ENCODE results near the gene PNCK. TPM values are rescaled to one million over a fixed set of nuclear protein-coding genes. Genes with fewer than 3 reads are reported as not detected.
"Not testable (repeated sequence)": the region's sequence is repeated elsewhere in the genome, so short reads cannot be mapped to it uniquely, and the experiment has no call there.

PNCK gene
- total and polyA plus RNA-seq, 5 donors from 2014 or later = 0.54 TPM; not detected in 4

GRCh38 chrX:153687121-153688039, 13.8 kb upstream of the PNCK start, which contains the start of gene SLC6A8:
Gene SLC6A8 (plus strand): TSS chrX:153687926. CDS start chrX:153688575, 649 bp downstream.
- H3K27ac Mint-ChIP-seq = no peak within 1 kb of the TSS
- H3K36me3 Mint-ChIP-seq = no peaks in the 10 kb centered on the region
- no peak within 1 kb of the TSS for H3K27ac ChIP-seq (ENCODE audit: insufficient read depth, low read length, poor library complexity, severe bottlenecking)
- peak within 1 kb of the TSS in 3 of 4 donors; percentile 79 to 84 (median 83) for H3K4me3 Mint-ChIP-seq
- no peaks in the 10 kb centered on the region for H3K27me3 ChIP-seq (ENCODE audit: control insufficient read depth, insufficient read depth, low read length)
- H3K4me1 ChIP-seq (ENCODE audit: control insufficient read depth, insufficient read depth, low read length, poor library complexity, severe bottlenecking) = peaks cover 4% of the 10 kb centered on the region
- peaks cover 0 to 3% (median 0%) of the 10 kb centered on the region in 7 donors for H3K9me3 Mint-ChIP-seq
- no peaks in the 10 kb centered on the region for H3K36me3 ChIP-seq (ENCODE audit: control insufficient read depth, insufficient read depth, low read length)
- peaks cover 13% of the 10 kb centered on the region for H3K27me3 Mint-ChIP-seq
- H3K4me3 ChIP-seq (ENCODE audit: low read depth, low read length) = no peak within 1 kb of the TSS
- ATAC-seq (ENCODE audit: low read depth in 2 of 2) (peak; percentile 11 to 33), DNase-seq (peak; percentile 5 to 30 (median 29))
- peaks cover 0 to 2% (median 0%) of the 10 kb centered on the region in 4 donors for H3K4me1 Mint-ChIP-seq
- no peaks in the 10 kb centered on the region for H3K9me3 ChIP-seq (ENCODE audit: control insufficient read depth in 2 of 2, low read length in 2 of 2)

GRCh38 chrX:153686711-153687110, 13.1 kb upstream of the PNCK start:
- Mint-ChIP-seq H3K36me3 (no peaks in the 10 kb centered on the region), H3K9me3 (peaks cover 0 to 3% (median 0%) of the 10 kb centered on the region in 7 donors), H3K4me3 (peak overlapping the region in 1 of 4 donors; percentile 19), H3K27me3 (peaks cover 13% of the 10 kb centered on the region), H3K27ac (no peak overlapping the region), H3K4me1 (peaks cover 0 to 2% (median 0%) of the 10 kb centered on the region in 4 donors)
- Histone ChIP-seq H3K27ac (ENCODE audit: insufficient read depth, low read length, poor library complexity, severe bottlenecking) (no peak overlapping the region), H3K27me3 (ENCODE audit: control insufficient read depth, insufficient read depth, low read length) (no peaks in the 10 kb centered on the region), H3K4me1 (ENCODE audit: control insufficient read depth, insufficient read depth, low read length, poor library complexity, severe bottlenecking) (peaks cover 4% of the 10 kb centered on the region), H3K9me3 (ENCODE audit: control insufficient read depth in 2 of 2, low read length in 2 of 2) (no peaks in the 10 kb centered on the region), H3K4me3 (ENCODE audit: low read depth, low read length) (no peak overlapping the region), H3K36me3 (ENCODE audit: control insufficient read depth, insufficient read depth, low read length) (no peaks in the 10 kb centered on the region)
- DNase-seq = no peak
- ATAC-seq (ENCODE audit: low read depth in 2 of 2) = no peak

GRCh38 chrX:153685751-153686696, 12.4 kb upstream of the PNCK start:
- ATAC-seq (ENCODE audit: low read depth in 2 of 2) = no peak
- no peaks in the 10 kb centered on the region for H3K36me3 Mint-ChIP-seq
- peaks cover 0 to 2% (median 0%) of the 10 kb centered on the region in 4 donors for H3K4me1 Mint-ChIP-seq
- peaks cover 10% of the 10 kb centered on the region for H3K27me3 Mint-ChIP-seq
- Histone ChIP-seq H3K27me3 (ENCODE audit: control insufficient read depth, insufficient read depth, low read length) (no peaks in the 10 kb centered on the region), H3K27ac (ENCODE audit: insufficient read depth, low read length, poor library complexity, severe bottlenecking) (no peak overlapping the region), H3K4me3 (ENCODE audit: low read depth, low read length) (no peak overlapping the region), H3K4me1 (ENCODE audit: control insufficient read depth, insufficient read depth, low read length, poor library complexity, severe bottlenecking) (peaks cover 4% of the 10 kb centered on the region), H3K9me3 (ENCODE audit: control insufficient read depth in 2 of 2, low read length in 2 of 2) (no peaks in the 10 kb centered on the region), H3K36me3 (ENCODE audit: control insufficient read depth, insufficient read depth, low read length) (no peaks in the 10 kb centered on the region)
- no peak for DNase-seq
- H3K27ac Mint-ChIP-seq = no peak overlapping the region
- peaks cover 0 to 3% (median 0%) of the 10 kb centered on the region in 7 donors for H3K9me3 Mint-ChIP-seq
- H3K4me3 Mint-ChIP-seq = peak overlapping the region in 1 of 4 donors; percentile 19

GRCh38 chrX:153685156-153685536, 11.5 kb upstream of the PNCK start:
- peaks cover 0 to 2% (median 0%) of the 10 kb centered on the region in 4 donors for H3K4me1 Mint-ChIP-seq
- Histone ChIP-seq H3K9me3 (ENCODE audit: control insufficient read depth in 2 of 2, low read length in 2 of 2) (no peaks in the 10 kb centered on the region), H3K4me3 (ENCODE audit: low read depth, low read length) (no peak overlapping the region), H3K4me1 (ENCODE audit: control insufficient read depth, insufficient read depth, low read length, poor library complexity, severe bottlenecking) (peaks cover 4% of the 10 kb centered on the region), H3K27me3 (ENCODE audit: control insufficient read depth, insufficient read depth, low read length) (no peaks in the 10 kb centered on the region), H3K27ac (ENCODE audit: insufficient read depth, low read length, poor library complexity, severe bottlenecking) (no peak overlapping the region), H3K36me3 (ENCODE audit: control insufficient read depth, insufficient read depth, low read length) (no peaks in the 10 kb centered on the region)
- no peak overlapping the region for H3K27ac Mint-ChIP-seq
- no peak for DNase-seq
- no peak overlapping the region for H3K4me3 Mint-ChIP-seq
- peaks cover 11% of the 10 kb centered on the region for H3K27me3 Mint-ChIP-seq
- no peak for ATAC-seq (ENCODE audit: low read depth in 2 of 2)
- peaks cover 0 to 3% (median 0%) of the 10 kb centered on the region in 7 donors for H3K9me3 Mint-ChIP-seq
- no peaks in the 10 kb centered on the region for H3K36me3 Mint-ChIP-seq

- no peak for DNase-seq
- peaks cover 0 to 2% (median 0%) of the 10 kb centered on the region in 4 donors for H3K4me1 Mint-ChIP-seq
- H3K9me3 Mint-ChIP-seq = peaks cover 0 to 3% (median 0%) of the 10 kb centered on the region in 7 donors
- Histone ChIP-seq H3K9me3 (ENCODE audit: control insufficient read depth in 2 of 2, low read length in 2 of 2) (no peaks in the 10 kb centered on the region), H3K27ac (ENCODE audit: insufficient read depth, low read length, poor library complexity, severe bottlenecking) (no peak overlapping the region), H3K36me3 (ENCODE audit: control insufficient read depth, insufficient read depth, low read length) (no peaks in the 10 kb centered on the region), H3K27me3 (ENCODE audit: control insufficient read depth, insufficient read depth, low read length) (no peaks in the 10 kb centered on the region), H3K4me1 (ENCODE audit: control insufficient read depth, insufficient read depth, low read length, poor library complexity, severe bottlenecking) (peaks cover 4% of the 10 kb centered on the region), H3K4me3 (ENCODE audit: low read depth, low read length) (no peak overlapping the region)
- H3K4me3 Mint-ChIP-seq = no peak overlapping the region
- no peaks in the 10 kb centered on the region for H3K36me3 Mint-ChIP-seq
- ATAC-seq (ENCODE audit: low read depth in 2 of 2) = no peak
- peaks cover 10% of the 10 kb centered on the region for H3K27me3 Mint-ChIP-seq
- H3K27ac Mint-ChIP-seq = no peak overlapping the region
These were observed 11.0 kb upstream of the PNCK start for GRCh38 chrX:153684467-153685155.

- H3K27me3 Mint-ChIP-seq; H3K4me1 ChIP-seq (ENCODE audit: control insufficient read depth, insufficient read depth, low read length, poor library complexity, severe bottlenecking); H3K27ac ChIP-seq (ENCODE audit: insufficient read depth, low read length, poor library complexity, severe bottlenecking); H3K36me3 Mint-ChIP-seq; H3K9me3 Mint-ChIP-seq; H3K4me1 Mint-ChIP-seq; ATAC-seq (ENCODE audit: low read depth in 2 of 2); H3K27ac Mint-ChIP-seq; H3K4me3 Mint-ChIP-seq; H3K27me3 ChIP-seq (ENCODE audit: control insufficient read depth, insufficient read depth, low read length); H3K36me3 ChIP-seq (ENCODE audit: control insufficient read depth, insufficient read depth, low read length); DNase-seq; H3K9me3 ChIP-seq (ENCODE audit: control insufficient read depth in 2 of 2, low read length in 2 of 2); H3K4me3 ChIP-seq (ENCODE audit: low read depth, low read length): not testable (repeated sequence)
These were observed 9.9 kb upstream of the PNCK start for GRCh38 chrX:153683486-153683885.

GRCh38 chrX:153681175-153681574, 7.6 kb upstream of the PNCK start:
- H3K27ac ChIP-seq (ENCODE audit: insufficient read depth, low read length, poor library complexity, severe bottlenecking) = no peak overlapping the region
- peaks cover 5% of the 10 kb centered on the region for H3K27me3 Mint-ChIP-seq
- no peaks in the 10 kb centered on the region for H3K4me1 ChIP-seq (ENCODE audit: control insufficient read depth, insufficient read depth, low read length, poor library complexity, severe bottlenecking)
- no peaks in the 10 kb centered on the region for H3K36me3 ChIP-seq (ENCODE audit: control insufficient read depth, insufficient read depth, low read length)
- peaks cover 0 to 3% (median 0%) of the 10 kb centered on the region in 7 donors for H3K9me3 Mint-ChIP-seq
- no peaks in the 10 kb centered on the region for H3K36me3 Mint-ChIP-seq
- DNase-seq (no peak), ATAC-seq (ENCODE audit: low read depth in 2 of 2) (no peak)
- no peak overlapping the region for H3K27ac Mint-ChIP-seq
- H3K27me3 ChIP-seq (ENCODE audit: control insufficient read depth, insufficient read depth, low read length) = no peaks in the 10 kb centered on the region
- no peaks in the 10 kb centered on the region for H3K9me3 ChIP-seq (ENCODE audit: control insufficient read depth in 2 of 2, low read length in 2 of 2)
- no peaks in the 10 kb centered on the region for H3K4me1 Mint-ChIP-seq
- H3K4me3 Mint-ChIP-seq = no peak overlapping the region
- no peak overlapping the region for H3K4me3 ChIP-seq (ENCODE audit: low read depth, low read length)

All from CD4-positive, CD25-positive, alpha-beta regulatory T cell (primary cell).